ENCODE results near the gene STAC3. TPM values are rescaled to one million over a fixed set of nuclear protein-coding genes. Genes with fewer than 3 reads are reported as not detected.

Gene STAC3
- total and polyA plus RNA-seq, 2 of the 13 experiments (the other 11 are each of a cell fraction or from before 2014, with no cell fraction given) = 0.18 to 0.22 TPM

DNA sequence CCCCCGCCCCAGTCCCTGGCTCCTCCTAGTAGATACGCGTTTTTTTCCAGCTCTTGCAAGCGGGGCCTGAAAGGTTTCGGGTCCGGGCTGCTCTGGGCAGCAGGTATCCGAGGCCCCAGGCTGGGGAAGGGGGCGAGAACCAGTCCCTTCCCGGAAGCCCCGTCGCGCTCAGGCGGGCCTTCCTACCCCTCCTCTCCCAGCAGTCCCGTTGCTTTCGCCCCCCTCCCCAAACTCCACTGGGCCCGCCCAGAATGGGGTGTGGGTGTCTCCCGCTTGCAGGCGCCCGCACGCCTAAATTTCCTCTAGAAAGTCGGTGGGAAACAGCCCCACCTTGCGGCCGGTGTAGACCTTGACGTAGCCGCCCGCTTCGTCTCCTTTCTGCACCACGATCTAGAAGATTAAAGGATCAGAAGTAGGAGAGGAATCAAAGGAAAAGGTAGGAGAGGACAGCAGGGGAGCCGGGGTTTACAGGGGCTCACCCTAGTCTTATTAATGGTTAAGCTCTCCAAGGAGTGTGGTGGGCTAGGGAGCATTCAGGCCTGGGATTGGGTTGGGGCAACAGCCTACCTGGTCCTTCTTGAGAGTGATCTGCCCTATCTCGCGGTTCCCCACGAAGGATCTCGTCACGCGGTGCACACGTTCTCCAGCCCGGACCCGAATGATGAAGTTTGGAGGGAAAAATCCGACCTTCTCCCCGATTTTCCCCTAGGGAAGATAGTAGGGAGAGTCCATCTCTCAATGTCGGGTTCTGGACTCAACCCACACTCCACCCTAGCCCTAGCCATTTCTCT lies 7.3 kb downstream of the STAC3 start (continued):
- TF ChIP-seq ZBTB4 (CRISPR knock-in tag; IDR thresholded peaks at IDR 0.05; ENCODE audit: borderline replicate concordance) = no peak
- no peak for TF ChIP-seq PAXIP1 (CRISPR knock-in tag; conservative IDR thresholded peaks at IDR 0.05)
- TF ChIP-seq RAD21 (CRISPR knock-in tag; IDR thresholded peaks at IDR 0.05) = peak; percentile 47; the same call in 1 of the 2 replicates
- no peak for TF ChIP-seq HHEX (CRISPR knock-in tag; IDR thresholded peaks at IDR 0.05)
- TF ChIP-seq, protein P1, sequence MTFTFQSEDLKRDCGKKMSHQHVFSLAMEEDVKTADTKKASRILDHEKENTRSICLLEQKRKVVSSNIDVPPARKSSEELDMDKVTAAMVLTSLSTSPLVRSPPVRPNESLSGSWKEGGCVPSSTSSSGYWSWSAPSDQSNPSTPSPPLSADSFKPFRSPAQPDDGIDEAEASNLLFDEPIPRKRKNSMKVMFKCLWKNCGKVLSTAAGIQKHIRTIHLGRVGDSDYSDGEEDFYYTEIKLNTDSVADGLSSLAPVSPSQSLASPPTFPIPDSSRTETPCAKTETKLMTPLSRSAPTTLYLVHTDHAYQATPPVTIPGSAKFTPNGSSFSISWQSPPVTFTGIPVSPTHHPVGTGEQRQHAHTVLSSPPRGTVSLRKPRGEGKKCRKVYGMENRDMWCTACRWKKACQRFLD (CRISPR knock-in tag; IDR thresholded peaks at IDR 0.05; ENCODE audit: borderline replicate concordance) = no peak
- TF ChIP-seq MLLT10 (CRISPR knock-in tag; IDR thresholded peaks at IDR 0.05) = no peak
- no peak for TF ChIP-seq SIX1 (CRISPR knock-in tag; IDR thresholded peaks at IDR 0.05; ENCODE audit: borderline replicate concordance)
- 0 out of 2 replicates have a peak, but pooled peaks have one; percentile 28 for TF ChIP-seq SMAD3 (CRISPR knock-in tag; IDR thresholded peaks at IDR 0.05)
- no peak for TF ChIP-seq ZNF329 (CRISPR knock-in tag; IDR thresholded peaks at IDR 0.05; ENCODE audit: low read depth)
- no peak for TF ChIP-seq ZNF234 (CRISPR knock-in tag; conservative IDR thresholded peaks at IDR 0.05)
- no peak for TF ChIP-seq ZNF253 (CRISPR knock-in tag; IDR thresholded peaks at IDR 0.05; ENCODE audit: borderline replicate concordance)
- TF ChIP-seq SP1 (IDR thresholded peaks at IDR 0.05) = no peak
- TF ChIP-seq SP1 (CRISPR knock-in tag; IDR thresholded peaks at IDR 0.05) = peak; percentile 31; the same call in 1 of the 2 replicates
- no peak for TF ChIP-seq DNMT3B (CRISPR knock-in tag; conservative IDR thresholded peaks at IDR 0.05)
- TF ChIP-seq ZNF331 (CRISPR knock-in tag; IDR thresholded peaks at IDR 0.05) = no peak
- no peak for TF ChIP-seq AGO2 (optimal IDR thresholded peaks at IDR 0.05; ENCODE audit: low read depth, low read length)
- TF ChIP-seq ZNF547 (CRISPR knock-in tag; IDR thresholded peaks at IDR 0.05) = no peak
- no peak for TF ChIP-seq ZNF501 (CRISPR knock-in tag; IDR thresholded peaks at IDR 0.05)
- TF ChIP-seq IRF2 (CRISPR knock-in tag; IDR thresholded peaks at IDR 0.05) = no peak
- no peak for TF ChIP-seq FIP1L1 (IDR thresholded peaks at IDR 0.05; ENCODE audit: borderline replicate concordance, insufficient read depth, low read depth, low read length)
- TF ChIP-seq, protein P2, sequence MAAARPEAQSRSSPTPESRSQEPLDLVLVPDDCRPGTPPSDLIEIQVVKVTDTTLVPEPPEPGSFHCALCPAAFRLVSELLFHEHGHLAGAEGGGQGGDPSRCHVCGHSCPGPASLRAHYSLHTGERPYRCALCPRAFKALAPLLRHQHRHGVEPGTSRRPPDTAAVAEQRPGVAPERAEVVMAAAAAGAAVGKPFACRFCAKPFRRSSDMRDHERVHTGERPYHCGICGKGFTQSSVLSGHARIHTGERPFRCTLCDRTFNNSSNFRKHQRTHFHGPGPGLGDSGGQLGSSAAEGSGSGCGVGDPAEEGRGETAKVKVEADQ (CRISPR knock-in tag; IDR thresholded peaks at IDR 0.05; ENCODE audit: borderline replicate concordance) = no peak
- no peak for TF ChIP-seq HNRNPH1 (optimal IDR thresholded peaks at IDR 0.05; ENCODE audit: low read depth, low read length)
